HL-60/S4 (cell line): Measurements from ENCODE around the gene PTPRCAP.

ENCODE experiments used
- in situ Hi-C: fragments of 300-500 bp; cut with MboI; formaldehyde crosslinking; loops from 2 replicates; pipeline ENCODE4 v1.14.3; 2022; ENCODE audit warnings: low sequenced_read_pairs

The PTPRCAP gene

DNA sequence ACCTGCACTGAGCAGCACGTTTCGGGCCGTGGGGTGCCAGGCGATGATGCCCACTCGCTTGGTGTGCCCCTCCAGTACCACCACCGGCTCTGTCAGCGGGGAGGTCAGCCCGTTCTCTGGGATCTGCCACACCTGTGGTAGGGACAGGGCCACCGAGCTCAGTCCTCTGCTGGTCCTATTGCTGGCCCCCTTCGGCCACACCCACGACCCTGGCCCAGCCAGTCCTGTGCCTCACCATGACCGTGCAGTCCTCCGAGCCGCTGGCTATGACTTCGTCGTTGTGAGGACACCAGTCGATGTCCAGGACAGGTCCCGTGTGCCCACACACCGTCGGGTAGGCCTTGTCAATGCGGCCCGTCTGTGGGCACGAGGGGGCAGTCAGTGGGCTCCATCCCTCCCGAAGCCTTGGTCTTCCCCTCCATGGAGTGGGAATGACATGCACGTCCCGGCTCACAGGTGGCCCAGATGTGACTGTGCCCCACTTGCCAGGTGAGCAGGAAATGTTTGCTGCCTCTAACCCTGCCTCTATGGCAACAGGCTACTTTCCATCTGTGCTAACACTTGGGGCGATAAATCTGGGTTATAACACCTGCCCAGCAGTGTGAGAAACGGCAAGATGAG, 4.4 kb upstream of the PTPRCAP start:
- in situ Hi-C loops, result no loop called here

- in situ Hi-C loops, result no loop called here
Observed at GRCh38 chr11:67441098-67441563, 3.6 kb upstream of the PTPRCAP start.

- in situ Hi-C loops, result no loop called here
Observed at GRCh38 chr11:67440229-67441097, 3.0 kb upstream of the PTPRCAP start.

GRCh38 chr11:67439321-67440228, 2.1 kb upstream of the PTPRCAP start:
- in situ Hi-C loops, result no loop called here

- in situ Hi-C loops, result no loop called here
Observed at GRCh38 chr11:67438158-67438902, 848 bp upstream of the PTPRCAP start.

- in situ Hi-C loops, result no loop called here
Observed at GRCh38 chr11:67437809-67438157, 301 bp upstream of the PTPRCAP start.

DNA sequence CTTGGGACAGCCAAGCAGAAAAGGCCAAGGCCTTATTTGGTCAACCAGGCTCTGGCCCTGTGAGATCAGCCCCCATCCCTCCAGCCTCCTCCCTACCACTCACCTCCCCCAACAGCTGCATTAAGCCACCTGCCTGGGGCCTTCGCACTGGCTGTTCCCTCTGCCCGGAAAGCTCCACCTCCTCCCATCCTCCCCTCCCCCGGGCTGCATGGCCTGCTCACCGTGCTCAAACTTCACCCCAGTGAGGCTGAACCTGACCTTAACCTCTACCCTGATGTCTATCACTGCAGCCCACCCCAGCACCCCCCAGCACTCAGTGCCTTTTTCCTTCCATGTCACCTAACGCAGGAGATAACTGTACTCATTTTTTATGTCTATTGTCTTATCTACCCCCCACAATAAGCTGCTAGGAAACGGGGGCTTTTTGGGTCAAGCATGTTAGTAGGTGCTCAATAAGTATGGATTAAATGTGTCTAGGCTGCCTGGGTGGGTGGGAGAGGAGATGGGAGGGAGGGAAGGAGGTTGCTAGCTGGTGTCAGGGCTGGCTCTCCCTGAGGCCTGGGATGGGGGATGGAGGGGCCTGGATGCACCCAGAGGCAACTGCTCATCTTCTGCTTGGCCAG, 912 bp downstream of the PTPRCAP start:
- in situ Hi-C loops, result no loop called here

- in situ Hi-C loops, result no loop called here
Observed at GRCh38 chr11:67435727-67436458, 1.6 kb downstream of the PTPRCAP start.

- in situ Hi-C loops, result no loop called here
Observed at GRCh38 chr11:67435031-67435726, 2.3 kb downstream of the PTPRCAP start.

- in situ Hi-C loops, result no loop called here
Observed at GRCh38 chr11:67434395-67434881, 3.0 kb downstream of the PTPRCAP start.

GRCh38 chr11:67433536-67434394, 3.7 kb downstream of the PTPRCAP start:
- in situ Hi-C loops, result no loop called here

- in situ Hi-C loops, result no loop called here
Observed at GRCh38 chr11:67432655-67433349, 4.7 kb downstream of the PTPRCAP start.

DNA sequence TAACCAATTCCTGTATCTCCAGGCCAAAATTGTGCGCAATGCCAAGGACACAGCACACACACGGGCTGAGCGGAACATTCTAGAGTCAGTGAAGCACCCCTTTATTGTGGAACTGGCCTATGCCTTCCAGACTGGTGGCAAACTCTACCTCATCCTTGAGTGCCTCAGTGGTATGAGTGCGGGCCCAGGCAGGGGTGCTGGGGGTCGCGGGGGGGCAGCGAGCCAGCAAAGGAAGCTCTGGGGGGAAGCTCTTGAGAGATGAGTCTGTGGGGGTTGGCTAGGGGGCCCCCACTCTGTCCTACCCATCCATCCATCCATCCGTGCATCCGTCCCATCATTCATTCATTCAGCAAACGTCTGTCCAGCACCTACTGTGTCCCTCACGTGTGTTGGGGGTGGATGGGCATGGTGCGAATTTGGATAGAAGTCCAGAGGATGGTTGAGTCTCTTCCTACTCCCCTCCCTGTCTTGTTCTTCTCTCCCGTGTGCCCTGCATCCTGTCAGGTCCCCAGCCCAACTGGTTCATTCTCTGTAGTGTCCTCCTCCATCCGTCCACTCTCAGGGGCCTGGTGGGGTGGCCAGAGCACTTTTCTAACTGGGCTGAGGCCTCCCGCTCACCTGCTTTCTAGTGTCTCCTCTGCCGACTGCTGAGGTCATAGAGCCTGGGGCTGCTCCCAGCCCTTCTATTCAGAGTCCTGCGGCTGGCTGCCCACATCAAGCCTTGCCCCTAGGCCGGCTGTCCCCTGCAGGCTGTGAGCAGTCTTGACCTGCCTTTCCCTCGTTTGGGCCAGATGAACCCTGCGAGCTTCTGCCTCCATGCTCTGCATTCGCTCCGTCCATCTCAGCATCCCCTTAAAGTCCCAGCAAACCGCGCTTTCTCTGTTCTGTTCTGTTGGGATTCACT, 5.9 kb downstream of the PTPRCAP start:
- in situ Hi-C loops, result no loop called here

GRCh38 chr11:67429722-67430121, 7.8 kb downstream of the PTPRCAP start:
- in situ Hi-C loops, result no loop called here

GRCh38 chr11:67429038-67429668, 8.3 kb downstream of the PTPRCAP start:
- in situ Hi-C loops, result no loop called here
